PC-9 (cell line): ENCODE results near the gene SLC24A4. TPM values are rescaled to one million over a fixed set of nuclear protein-coding genes. Genes with fewer than 3 reads are reported as not detected.

Experiments
- BruUV-seq: library from RNA; stranded (reverse); fragments of 400-500 nt; replicated peaks from 2 replicates; lab custom pipeline; 2021; lab: Mats Ljungman, UMichigan
- CTCF ChIA-PET: fragments of 300-600 bp; sonication (Branson Sonifier 250); formaldehyde crosslinking; loops from one replicate; lab custom pipeline; 2022; ENCODE audit warnings: antibody characterized with exemption; lab: Charles Lee
- POLR2A ChIA-PET: fragments of 300-600 bp; sonication (Branson Sonifier 250); formaldehyde crosslinking; loops from one replicate; lab custom pipeline; 2022; ENCODE audit warnings: antibody characterized with exemption; ENCODE audit not compliant: unreplicated experiment; lab: Charles Lee
- DNase-seq, 2 experiments: peaks; one replicate each; pipeline versions ENCODE4 v3.0.0 to v3.0.0-alpha.2; 2015 to 2022; ENCODE audit warnings: mixed read lengths in 1 of 2
- H2AFZ ChIP-seq: fragments of 200-600 bp; sonication (generic); 2 replicates; pipeline ENCODE4 v1.8.1; 2017; ENCODE audit warnings: antibody characterized with exemption
- H3F3A ChIP-seq: fragments of 200-600 bp; sonication (generic); 2 replicates; pipeline ENCODE4 v1.8.1; 2017; ENCODE audit warnings: antibody characterized with exemption, mild to moderate bottlenecking, low read depth; ENCODE audit not compliant: insufficient read depth
- H3K27ac ChIP-seq: fragments of 200-600 bp; sonication (generic); 2 replicates; pipeline ENCODE4 v1.6.1; 2016; ENCODE audit warnings: mixed run types
- H3K27me3 ChIP-seq: fragments of 200-600 bp; sonication (generic); 2 replicates; pipeline ENCODE4 v1.6.1; 2016; ENCODE audit warnings: low read depth, mixed run types; ENCODE audit not compliant: insufficient read depth
- H3K36me3 ChIP-seq: fragments of 200-600 bp; sonication (generic); 2 replicates; pipeline ENCODE4 v1.6.1; 2016; ENCODE audit warnings: low read depth, mixed run types
- H3K4me1 ChIP-seq: fragments of 200-600 bp; sonication (generic); replicated peaks from 2 replicates; pipeline ENCODE4 v1.6.1; 2016; ENCODE audit warnings: mixed run types; ENCODE audit not compliant: insufficient read depth
- H3K4me2 ChIP-seq: fragments of 200-600 bp; sonication (generic); 2 replicates; pipeline ENCODE4 v1.6.1; 2017; ENCODE audit warnings: mixed run types
- H3K4me3 ChIP-seq: fragments of 200-600 bp; sonication (generic); 2 replicates; pipeline ENCODE4 v1.6.1; 2016; ENCODE audit warnings: mixed run types
- H3K79me2 ChIP-seq: fragments of 200-600 bp; sonication (generic); 2 replicates; pipeline ENCODE4 v1.6.1; 2017; ENCODE audit warnings: low read depth, mixed run types
- H3K9me2 ChIP-seq: fragments of 200-600 bp; sonication (generic); 2 replicates; pipeline ENCODE4 v1.8.1; 2017; ENCODE audit warnings: mild to moderate bottlenecking; ENCODE audit not compliant: insufficient read depth
- H3K9me3 ChIP-seq: fragments of 200-600 bp; sonication (generic); 2 replicates; pipeline ENCODE4 v1.8.1; 2016; ENCODE audit warnings: low read depth; ENCODE audit not compliant: insufficient read depth
- H4K20me1 ChIP-seq: fragments of 200-600 bp; sonication (generic); 2 replicates; pipeline ENCODE4 v1.8.1; 2017; ENCODE audit not compliant: insufficient read depth
- CTCF ChIP-seq: fragments of 200-600 bp; sonication (generic); conservative IDR thresholded peaks from 2 replicates; pipeline ENCODE4 v1.6.1; 2017; ENCODE audit warnings: mixed run types, antibody characterized with exemption, mild to moderate bottlenecking, moderate library complexity
- EZH2 ChIP-seq: fragments of 200-600 bp; sonication (generic); IDR thresholded peaks from 2 replicates; pipeline ENCODE4 v1.8.0; 2017; ENCODE audit warnings: antibody characterized with exemption, low read depth
- intact Hi-C: fragments of 100-400 bp; cut with micrococcal nuclease; formaldehyde crosslinking; loops from one replicate; pipeline ENCODE4 v1.10.0; 2022; ENCODE audit not compliant: unreplicated experiment
- total RNA-seq: library from RNA; stranded (reverse); gene quantifications from 2 replicates; pipeline ENCODE4 v1.2.3, GENCODE V29; 2021

The SLC24A4 gene
- total RNA-seq, 1 experiment from 2014 or later = not detected

DNA sequence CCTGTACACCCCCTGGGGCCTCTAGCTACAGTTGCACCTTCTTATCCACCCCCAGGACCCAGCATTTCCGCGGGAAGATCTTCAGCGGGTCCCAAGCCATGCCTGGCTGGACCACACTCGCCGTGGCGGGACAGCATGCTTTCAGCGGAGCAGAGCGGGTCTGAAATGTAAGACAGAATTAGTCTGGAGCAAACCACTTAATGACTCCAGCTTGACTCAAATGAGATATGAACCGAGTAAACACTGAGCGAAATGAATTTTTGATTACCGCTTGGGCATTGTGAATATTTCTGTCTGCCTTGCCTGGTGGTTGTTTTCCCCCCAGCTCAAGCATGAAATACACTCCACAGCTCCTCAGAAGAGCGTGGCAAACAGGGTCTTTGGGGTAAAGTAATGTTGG lies 60.8 kb downstream of the SLC24A4 start:
- Histone ChIP-seq H3K4me2 (no peak overlapping the region), H3K4me1 (peaks cover 7% of the 10 kb centered on the region; the same call in 1 of the 2 replicates), H3K79me2 (no peaks in the 10 kb centered on the region), H2AFZ (no peak overlapping the region), H3K27ac (no peak overlapping the region), H3K9me3 (no peaks in the 10 kb centered on the region), H4K20me1 (no peaks in the 10 kb centered on the region), H3K9me2 (no peaks in the 10 kb centered on the region), H3K4me3 (no peak overlapping the region), H3K36me3 (no peaks in the 10 kb centered on the region), H3F3A (no peaks in the 10 kb centered on the region; the same call in 1 of the 2 replicates), H3K27me3 (no peaks in the 10 kb centered on the region)
- POLR2A ChIA-PET = no interaction called here
- no peak for TF ChIP-seq EZH2
- TF ChIP-seq CTCF = no peak
- CTCF ChIA-PET = no interaction called here
- no peak for DNase-seq
- BruUV-seq = no TSS peak
- intact Hi-C loops = no loop called here

- peaks cover 7% of the 10 kb centered on the region; the same call in 1 of the 2 replicates for H3K4me1 ChIP-seq
- no TSS peak for BruUV-seq
Observed at GRCh38 chr14:92384461-92385133, 61.6 kb downstream of the SLC24A4 start.

DNA sequence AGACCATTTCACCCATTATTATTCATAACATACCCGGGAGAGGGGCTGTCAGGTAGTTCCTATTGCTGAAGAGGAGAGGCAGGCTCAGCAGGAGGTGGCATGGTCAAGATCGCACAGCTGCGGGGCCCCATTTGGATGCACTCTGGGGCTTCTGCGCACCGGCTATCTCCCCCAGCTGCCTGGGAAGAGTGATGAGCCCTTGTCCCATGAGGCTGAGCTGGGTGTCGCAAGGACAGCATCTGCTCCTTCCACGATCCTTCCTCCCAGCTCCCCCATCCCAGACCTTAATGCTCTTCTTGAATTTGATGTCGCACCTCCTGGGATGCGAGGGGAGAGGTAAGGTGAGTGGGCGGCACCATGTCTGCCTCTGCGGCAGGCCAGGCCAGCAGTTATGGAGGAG lies 62.6 kb downstream of the SLC24A4 start:
- Histone ChIP-seq H3K4me3 (no peak overlapping the region), H3F3A (no peaks in the 10 kb centered on the region; the same call in 1 of the 2 replicates), H3K27me3 (no peaks in the 10 kb centered on the region), H3K79me2 (no peaks in the 10 kb centered on the region), H4K20me1 (no peaks in the 10 kb centered on the region), H3K4me1 (peaks cover 7% of the 10 kb centered on the region; the same call in 1 of the 2 replicates), H2AFZ (no peak overlapping the region), H3K9me2 (no peaks in the 10 kb centered on the region), H3K4me2 (no peak overlapping the region), H3K9me3 (no peaks in the 10 kb centered on the region), H3K27ac (no peak overlapping the region), H3K36me3 (no peaks in the 10 kb centered on the region)
- TF ChIP-seq CTCF (no peak), EZH2 (no peak)
- ChIA-PET CTCF (no interaction called here), POLR2A (no interaction called here)
- no peak for DNase-seq
- intact Hi-C loops = no loop called here
- no TSS peak for BruUV-seq

More at GRCh38 chr14:92384461-92385133, 61.6 kb downstream of the SLC24A4 start:
- Histone ChIP-seq H4K20me1 (no peaks in the 10 kb centered on the region), H3K4me3 (no peak overlapping the region), H3K27ac (no peak overlapping the region), H3K9me2 (no peaks in the 10 kb centered on the region), H3K27me3 (no peaks in the 10 kb centered on the region), H3K9me3 (no peaks in the 10 kb centered on the region), H3K79me2 (no peaks in the 10 kb centered on the region), H3K36me3 (no peaks in the 10 kb centered on the region), H2AFZ (no peak overlapping the region), H3K4me2 (no peak overlapping the region), H3F3A (no peaks in the 10 kb centered on the region; the same call in 1 of the 2 replicates)
- intact Hi-C loops = no loop called here
- CTCF ChIA-PET = no interaction called here
- TF ChIP-seq EZH2 = no peak
- no peak for TF ChIP-seq CTCF
- DNase-seq = no peak
- POLR2A ChIA-PET = no interaction called here
